ENCODE measurements around the gene FLT4.

GRCh38 chr5:180595046-180595379 is 54.4 kb downstream of the FLT4 start:
- TF ChIP-seq, protein P1, sequence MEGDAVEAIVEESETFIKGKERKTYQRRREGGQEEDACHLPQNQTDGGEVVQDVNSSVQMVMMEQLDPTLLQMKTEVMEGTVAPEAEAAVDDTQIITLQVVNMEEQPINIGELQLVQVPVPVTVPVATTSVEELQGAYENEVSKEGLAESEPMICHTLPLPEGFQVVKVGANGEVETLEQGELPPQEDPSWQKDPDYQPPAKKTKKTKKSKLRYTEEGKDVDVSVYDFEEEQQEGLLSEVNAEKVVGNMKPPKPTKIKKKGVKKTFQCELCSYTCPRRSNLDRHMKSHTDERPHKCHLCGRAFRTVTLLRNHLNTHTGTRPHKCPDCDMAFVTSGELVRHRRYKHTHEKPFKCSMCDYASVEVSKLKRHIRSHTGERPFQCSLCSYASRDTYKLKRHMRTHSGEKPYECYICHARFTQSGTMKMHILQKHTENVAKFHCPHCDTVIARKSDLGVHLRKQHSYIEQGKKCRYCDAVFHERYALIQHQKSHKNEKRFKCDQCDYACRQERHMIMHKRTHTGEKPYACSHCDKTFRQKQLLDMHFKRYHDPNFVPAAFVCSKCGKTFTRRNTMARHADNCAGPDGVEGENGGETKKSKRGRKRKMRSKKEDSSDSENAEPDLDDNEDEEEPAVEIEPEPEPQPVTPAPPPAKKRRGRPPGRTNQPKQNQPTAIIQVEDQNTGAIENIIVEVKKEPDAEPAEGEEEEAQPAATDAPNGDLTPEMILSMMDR (IDR thresholded peaks at IDR 0.05) = no peak
- TF ChIP-seq POLR2A (IDR thresholded peaks at IDR 0.05) (no peak), POLR2AphosphoS5 (IDR thresholded peaks at IDR 0.05) (no peak), EP300 (IDR thresholded peaks at IDR 0.05) (no peak)
